ENCODE results near the gene TTC21A.

The TTC21A gene

DNA sequence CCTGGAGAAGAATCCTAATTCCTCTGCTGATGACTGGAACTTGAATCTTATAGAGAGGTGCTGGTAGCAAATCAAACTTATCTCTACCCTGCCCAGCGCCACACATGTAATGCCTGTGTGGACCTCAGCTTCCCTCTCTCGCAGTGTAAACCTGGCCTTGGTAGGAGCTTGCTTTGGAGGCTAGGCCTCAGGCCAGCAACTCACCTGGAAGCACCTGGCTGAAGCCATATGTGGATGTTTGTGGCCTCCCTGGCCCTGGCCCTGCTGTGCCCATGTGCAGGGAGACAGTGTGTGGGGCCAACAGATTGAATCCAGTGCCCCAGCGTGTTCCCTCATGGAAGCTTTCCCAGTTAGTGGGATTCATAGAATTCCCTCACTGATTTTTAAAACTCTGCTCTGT is 8.4 kb downstream of the TTC21A start:
- in situ Hi-C loops (cut with HindIII; ENCODE audit: low sequenced_read_pairs) = loop anchor here (5.0 kb wide), 1 partner anchor 176 kb away; no protein-coding TSS in a partner anchor

GRCh38 chr3:39118079-39118478 is 10.6 kb downstream of the TTC21A start:
- in situ Hi-C loops (cut with HindIII; ENCODE audit: low sequenced_read_pairs) = loop anchor here (5.0 kb wide), 1 partner anchor 174 kb away; no protein-coding TSS in a partner anchor

- in situ Hi-C loops (cut with HindIII; ENCODE audit: low sequenced_read_pairs) = loop anchor here (5.0 kb wide), 1 partner anchor 173 kb away; no protein-coding TSS in a partner anchor
These were observed 11.6 kb downstream of the TTC21A start for GRCh38 chr3:39118931-39119660.

GRCh38 chr3:39121621-39122020 is 14.1 kb downstream of the TTC21A start:
- in situ Hi-C loops (cut with HindIII; ENCODE audit: low sequenced_read_pairs) = no loop called here

- in situ Hi-C loops (cut with HindIII; ENCODE audit: low sequenced_read_pairs) = no loop called here
These were observed 15.3 kb downstream of the TTC21A start for GRCh38 chr3:39122813-39123212.

GRCh38 chr3:39124876-39125840 is 17.7 kb downstream of the TTC21A start:
- in situ Hi-C loops (cut with HindIII; ENCODE audit: low sequenced_read_pairs) = no loop called here

GRCh38 chr3:39125841-39126500 is 18.5 kb downstream of the TTC21A start:
- in situ Hi-C loops (cut with HindIII; ENCODE audit: low sequenced_read_pairs) = no loop called here

- in situ Hi-C loops (cut with HindIII; ENCODE audit: low sequenced_read_pairs) = no loop called here
These were observed 19.1 kb downstream of the TTC21A start for GRCh38 chr3:39126532-39127071.

DNA sequence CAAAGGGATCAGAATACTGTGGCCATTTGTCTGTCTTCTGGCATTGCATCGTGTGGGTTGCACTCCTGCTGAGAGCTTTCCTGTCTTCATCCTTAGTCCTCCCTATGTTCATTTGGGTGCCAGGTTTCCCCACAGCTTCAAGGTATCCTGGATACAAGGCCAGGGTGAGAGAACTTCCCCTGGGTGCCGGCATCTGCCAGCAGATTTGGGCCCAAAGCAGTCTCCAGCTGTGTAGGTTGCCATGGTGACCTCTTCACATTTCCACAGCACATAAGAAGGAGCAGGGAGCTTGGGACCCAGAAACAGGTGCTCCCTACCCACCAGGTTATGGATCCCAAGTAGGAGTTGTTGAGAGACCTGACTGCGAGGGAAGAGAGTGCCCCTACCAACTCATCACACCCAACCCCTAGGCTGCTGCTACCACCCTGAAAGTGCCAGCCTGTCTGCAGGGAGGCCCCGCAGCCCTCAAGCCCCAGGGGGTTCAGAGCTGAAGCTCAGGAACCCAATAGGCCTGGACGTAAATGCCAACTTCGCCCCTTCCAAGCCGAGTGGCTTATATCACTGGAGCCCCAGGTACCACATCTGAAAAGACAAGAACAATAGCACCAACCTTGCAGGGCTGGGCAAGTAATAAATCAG is 19.9 kb downstream of the TTC21A start:
- in situ Hi-C loops (cut with HindIII; ENCODE audit: low sequenced_read_pairs) = no loop called here

DNA sequence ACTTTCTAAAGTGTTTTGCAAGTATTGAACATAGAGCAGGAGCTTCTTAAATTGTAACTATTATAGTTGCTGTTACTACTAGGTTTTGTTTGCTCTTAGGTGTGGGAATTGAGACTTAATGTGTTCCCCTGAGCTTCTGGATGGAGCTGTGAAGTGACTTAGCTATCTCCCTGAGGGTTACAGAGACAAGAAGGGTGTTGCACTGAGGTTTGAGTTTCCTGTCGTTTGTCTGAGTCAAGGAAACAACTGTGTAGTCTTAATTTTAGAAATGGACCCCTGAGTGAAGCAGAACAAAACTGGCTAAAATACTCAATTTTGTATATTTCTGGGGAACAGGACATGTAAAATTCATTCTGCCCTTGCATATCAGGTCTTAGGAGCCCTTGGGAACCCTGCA is 20.4 kb downstream of the TTC21A start:
- in situ Hi-C loops (cut with HindIII; ENCODE audit: low sequenced_read_pairs) = no loop called here

DNA sequence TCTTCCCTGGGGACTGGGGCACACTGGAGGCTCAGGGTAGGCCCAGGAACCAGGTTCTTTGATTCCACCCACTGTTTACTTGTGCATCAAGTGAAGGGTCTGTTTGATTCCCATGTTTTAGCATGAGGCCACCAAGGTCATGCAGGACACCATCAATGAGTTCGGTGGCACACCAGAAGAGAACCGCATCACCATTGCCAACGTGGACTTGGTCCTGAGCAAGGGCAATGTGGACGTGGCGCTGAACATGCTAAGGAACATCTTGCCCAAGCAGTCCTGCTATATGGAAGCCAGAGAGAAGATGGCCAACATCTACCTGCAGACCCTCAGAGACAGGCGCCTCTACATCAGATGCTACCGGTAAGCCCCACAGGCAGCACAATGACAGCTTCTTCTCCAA is 21.5 kb downstream of the TTC21A start:
- in situ Hi-C loops (cut with HindIII; ENCODE audit: low sequenced_read_pairs) = no loop called here

- in situ Hi-C loops (cut with HindIII; ENCODE audit: low sequenced_read_pairs) = no loop called here
These were observed 22.5 kb downstream of the TTC21A start for GRCh38 chr3:39130026-39130425.

DNA sequence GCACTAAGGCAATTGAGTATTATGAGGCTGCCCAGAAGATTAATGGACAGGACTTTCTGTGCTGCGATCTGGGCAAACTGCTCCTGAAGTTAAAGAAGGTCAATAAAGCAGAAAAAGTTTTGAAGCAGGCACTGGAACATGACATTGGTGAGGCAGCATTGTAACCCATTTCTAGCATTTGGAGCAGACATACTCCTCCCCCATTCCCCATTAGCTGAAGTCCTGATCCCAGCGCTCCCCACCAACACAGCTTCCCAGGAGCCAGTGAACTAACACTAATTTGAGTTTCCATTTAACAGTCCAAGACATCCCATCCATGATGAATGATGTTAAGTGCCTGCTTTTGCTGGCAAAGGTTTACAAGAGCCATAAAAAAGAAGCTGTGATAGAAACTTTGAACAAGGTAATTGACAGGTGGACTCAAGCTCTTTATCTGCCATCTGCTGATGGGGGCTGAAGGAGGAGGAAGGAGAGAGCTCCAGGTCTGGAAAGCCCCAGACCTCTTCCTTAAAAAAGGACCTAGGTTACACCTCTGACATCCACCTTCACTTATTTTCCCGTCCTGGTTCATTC is 23.3 kb downstream of the TTC21A start:
- in situ Hi-C loops (cut with HindIII; ENCODE audit: low sequenced_read_pairs) = no loop called here

DNA sequence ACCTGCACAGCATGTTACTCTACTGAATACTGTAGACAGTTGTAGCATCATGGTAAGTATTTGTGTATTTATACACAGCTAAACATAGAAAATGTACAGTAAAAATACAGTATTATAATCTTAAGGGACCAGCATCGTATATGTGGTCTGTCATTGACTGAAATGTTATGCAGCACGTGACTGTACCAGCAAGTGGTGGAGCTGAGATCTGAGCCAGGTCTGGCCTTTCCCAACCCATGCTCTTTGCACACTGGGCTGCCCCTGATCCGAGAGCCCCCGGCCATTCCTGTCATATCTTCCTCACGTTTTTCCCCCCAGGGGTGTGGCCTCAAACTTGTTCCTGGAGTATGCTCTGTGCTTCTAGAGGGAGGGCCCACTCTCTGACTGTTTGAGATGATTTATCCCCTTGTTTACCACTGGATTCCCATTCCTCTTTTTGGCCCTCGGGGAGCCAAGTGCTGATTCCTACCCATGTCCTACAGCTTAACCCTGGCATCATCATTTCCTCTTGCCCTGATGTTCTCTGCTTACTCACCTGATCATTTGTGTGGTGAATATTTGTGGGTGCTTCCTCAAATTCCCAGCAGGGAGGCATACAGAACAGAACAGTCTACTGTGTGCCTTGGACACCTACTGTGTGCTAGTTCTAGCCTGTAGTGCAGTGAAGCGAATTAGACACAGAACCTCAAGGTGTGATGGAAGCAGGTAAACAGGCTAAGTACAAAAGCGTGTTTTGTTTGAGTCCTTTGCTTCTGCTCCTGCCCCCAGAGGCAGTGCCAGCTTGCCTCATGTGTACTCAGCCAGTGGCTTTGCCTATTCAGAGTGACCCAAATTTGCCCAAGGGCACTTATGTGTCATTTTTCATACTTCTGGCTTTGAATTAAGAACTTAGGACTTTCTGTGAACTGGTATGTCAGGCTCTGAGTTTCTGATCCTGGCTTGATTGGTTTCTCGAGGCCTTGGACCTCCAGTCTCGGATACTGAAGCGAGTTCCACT is 24.9 kb downstream of the TTC21A start:
- in situ Hi-C loops (cut with HindIII; ENCODE audit: low sequenced_read_pairs) = no loop called here

GRCh38 chr3:39133093-39133490 is 25.6 kb downstream of the TTC21A start:
- in situ Hi-C loops (cut with HindIII; ENCODE audit: low sequenced_read_pairs) = no loop called here

DNA sequence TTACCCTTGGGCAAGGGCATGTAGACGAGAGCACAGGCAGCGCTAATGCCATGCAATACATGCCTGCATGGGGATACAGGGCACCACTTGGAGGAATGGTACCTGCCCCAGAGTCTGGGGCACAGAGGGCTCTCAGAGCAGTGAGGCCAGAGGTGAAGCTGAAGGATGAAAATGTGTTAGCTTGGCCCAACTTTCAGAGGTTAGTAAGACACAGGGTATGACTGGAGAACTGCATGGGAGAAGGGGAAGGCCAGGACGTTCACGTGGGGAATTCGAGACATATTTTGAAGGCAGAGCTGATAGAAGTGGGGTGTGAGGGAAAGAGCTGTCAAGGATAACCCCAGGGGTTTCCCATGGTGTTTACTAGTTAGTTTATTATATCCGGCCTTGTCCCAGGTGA is 26.3 kb downstream of the TTC21A start:
- in situ Hi-C loops (cut with HindIII; ENCODE audit: low sequenced_read_pairs) = no loop called here

DNA sequence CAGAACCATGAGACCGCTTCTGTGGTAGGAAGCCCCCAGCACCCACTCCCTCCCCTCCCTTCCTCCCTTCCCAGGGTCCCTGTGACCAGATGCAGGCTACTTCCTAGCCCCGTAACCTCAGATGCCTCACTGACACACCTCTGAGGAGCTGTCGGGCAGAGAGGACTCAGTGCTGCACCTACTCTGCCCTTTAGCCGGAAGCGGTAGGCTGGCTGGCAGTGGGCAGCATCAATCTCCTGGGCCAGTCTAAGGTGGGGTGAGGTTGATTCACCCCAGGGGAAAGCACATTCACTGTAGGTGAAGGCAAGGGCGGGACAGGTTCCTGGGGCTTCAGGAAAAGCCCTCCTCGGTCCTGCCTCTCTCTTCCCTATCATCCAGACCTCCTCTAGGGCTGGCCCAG is 26.8 kb downstream of the TTC21A start:
- in situ Hi-C loops (cut with HindIII; ENCODE audit: low sequenced_read_pairs) = no loop called here

DNA sequence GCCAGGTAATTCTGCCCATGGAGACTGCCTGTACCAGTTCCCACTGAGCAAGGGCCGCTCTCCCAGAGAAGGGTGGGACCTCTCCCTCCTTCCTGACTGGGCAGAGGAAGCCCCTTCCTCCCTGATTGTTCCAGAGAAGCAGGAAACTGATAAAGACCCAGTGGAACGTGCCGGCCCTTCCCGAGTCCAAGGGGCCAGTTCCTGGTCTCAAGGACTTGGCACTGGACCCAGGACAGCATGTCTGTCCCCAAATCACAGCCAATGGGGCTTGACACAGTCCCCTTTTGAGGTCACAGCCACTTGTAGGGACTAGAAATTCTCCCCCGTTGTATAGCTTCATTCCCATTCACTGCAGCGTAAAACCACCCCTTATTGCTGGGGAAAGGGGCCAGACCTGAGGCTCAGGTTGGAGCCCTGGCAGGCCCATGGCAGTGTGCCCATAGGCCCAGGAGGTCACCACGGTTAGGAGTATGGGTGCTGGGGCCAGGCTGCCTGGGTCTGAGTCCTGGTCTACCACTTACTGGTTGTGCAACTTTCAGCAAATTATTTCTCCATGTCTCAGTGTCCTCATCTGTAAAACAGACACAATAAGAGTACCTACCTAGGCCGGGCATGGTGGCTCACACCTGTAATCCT is 27.8 kb downstream of the TTC21A start:
- in situ Hi-C loops (cut with HindIII; ENCODE audit: low sequenced_read_pairs) = no loop called here
